ENCODE results near the gene ADRA1B.
A peak's percentile ranks its signal among the peaks of the same experiment; 100 is the strongest.

The ADRA1B gene

DNA sequence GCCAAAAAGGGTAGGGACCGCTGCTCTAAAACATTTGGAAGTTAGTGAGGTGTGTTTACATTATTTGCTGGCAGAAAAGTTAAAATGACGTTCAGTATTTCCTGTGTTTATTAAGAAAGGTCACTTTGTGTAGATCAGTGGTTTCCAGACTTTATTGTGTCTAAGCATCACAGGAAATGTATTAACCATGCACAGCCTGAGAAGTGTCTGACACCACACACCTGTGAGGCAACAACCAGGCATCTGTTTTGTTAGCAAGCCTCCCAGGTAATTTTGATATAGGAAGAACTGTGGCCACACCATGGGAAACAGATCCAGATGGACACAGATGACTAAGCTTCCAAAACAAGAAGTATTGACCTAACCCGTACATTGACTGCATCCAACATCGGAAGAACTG lies 104.7 kb downstream of the ADRA1B start:
- DNase-seq (ENCODE audit: low spot score) = no peak
- TF ChIP-seq, protein P1, sequence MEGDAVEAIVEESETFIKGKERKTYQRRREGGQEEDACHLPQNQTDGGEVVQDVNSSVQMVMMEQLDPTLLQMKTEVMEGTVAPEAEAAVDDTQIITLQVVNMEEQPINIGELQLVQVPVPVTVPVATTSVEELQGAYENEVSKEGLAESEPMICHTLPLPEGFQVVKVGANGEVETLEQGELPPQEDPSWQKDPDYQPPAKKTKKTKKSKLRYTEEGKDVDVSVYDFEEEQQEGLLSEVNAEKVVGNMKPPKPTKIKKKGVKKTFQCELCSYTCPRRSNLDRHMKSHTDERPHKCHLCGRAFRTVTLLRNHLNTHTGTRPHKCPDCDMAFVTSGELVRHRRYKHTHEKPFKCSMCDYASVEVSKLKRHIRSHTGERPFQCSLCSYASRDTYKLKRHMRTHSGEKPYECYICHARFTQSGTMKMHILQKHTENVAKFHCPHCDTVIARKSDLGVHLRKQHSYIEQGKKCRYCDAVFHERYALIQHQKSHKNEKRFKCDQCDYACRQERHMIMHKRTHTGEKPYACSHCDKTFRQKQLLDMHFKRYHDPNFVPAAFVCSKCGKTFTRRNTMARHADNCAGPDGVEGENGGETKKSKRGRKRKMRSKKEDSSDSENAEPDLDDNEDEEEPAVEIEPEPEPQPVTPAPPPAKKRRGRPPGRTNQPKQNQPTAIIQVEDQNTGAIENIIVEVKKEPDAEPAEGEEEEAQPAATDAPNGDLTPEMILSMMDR (IDR thresholded peaks at IDR 0.05; ENCODE audit: extremely low read depth, missing control alignments) = no peak

DNA sequence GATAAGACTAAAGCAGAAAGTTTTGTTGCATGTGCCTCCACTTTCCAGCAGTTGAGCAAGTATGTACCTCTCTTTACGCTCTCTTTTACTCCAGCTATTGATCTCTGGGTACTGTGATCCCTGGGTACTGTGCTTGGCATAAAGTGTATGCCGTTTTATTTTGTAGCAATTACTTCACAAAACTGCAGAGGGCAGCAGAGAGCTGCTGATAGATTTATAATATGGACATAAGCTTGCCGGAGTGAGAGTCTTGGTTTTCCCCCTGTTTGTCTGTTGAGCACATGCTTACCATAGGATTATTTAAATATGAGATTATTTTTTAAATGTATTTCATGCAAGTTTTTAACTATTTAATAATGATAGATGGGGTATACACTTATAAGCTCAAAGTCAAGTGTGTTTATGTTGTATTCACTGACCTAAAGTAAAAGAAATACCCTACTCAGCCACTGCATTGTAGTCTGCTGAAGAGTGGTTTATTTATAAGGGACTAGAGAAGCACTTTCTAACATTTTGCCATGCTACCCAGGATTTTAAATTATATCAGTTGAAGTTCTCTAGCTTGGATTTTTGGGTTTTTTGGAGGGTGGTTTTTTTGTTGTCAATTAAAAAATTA lies 105.7 kb downstream of the ADRA1B start:
- TF ChIP-seq, protein P1 (IDR thresholded peaks at IDR 0.05; ENCODE audit: extremely low read depth, missing control alignments) = peak; percentile 42
- peak; percentile 52 for DNase-seq (ENCODE audit: low spot score)
